ENCODE data around the gene OSGIN1.

Gene OSGIN1

DNA sequence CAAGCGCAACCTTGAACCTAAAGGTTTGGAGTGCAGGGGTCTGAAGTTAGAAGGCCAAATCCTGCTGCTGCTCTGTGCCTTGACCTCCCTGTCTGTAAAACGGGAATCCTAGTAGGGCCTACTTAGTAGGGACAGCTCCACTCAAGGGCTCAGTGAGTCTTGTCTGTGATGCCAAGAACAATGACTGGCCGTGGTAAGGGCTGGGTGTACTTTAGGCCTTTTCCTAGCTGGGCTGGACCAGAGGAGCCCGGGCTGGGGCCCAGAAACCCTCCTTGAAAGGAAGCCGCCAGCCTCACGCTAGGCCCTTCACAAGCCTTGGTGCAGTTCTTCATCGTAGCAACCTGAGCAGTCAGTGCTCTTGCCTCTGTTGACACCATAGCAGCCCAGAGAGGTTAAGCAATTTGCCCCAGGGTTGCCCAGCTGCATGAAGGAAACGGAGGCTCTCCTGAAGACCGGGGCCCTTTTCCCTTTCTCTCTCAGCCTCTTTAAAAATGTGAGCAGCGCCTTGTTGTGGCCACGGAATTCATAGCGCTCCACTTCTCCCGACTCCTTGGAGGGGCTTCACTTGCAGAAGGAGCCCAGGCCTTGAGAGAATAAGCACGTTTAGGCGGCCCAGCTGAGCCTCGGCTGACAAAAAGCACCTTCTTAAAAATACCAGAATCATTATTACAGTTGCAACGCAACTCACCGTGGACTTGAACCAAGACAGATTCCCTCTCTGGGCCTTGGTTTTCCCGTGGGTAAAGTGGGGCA, 19.4 kb downstream of the OSGIN1 start:
- DNase-seq (ENCODE audit: low read depth, low spot score), result no peak

DNA sequence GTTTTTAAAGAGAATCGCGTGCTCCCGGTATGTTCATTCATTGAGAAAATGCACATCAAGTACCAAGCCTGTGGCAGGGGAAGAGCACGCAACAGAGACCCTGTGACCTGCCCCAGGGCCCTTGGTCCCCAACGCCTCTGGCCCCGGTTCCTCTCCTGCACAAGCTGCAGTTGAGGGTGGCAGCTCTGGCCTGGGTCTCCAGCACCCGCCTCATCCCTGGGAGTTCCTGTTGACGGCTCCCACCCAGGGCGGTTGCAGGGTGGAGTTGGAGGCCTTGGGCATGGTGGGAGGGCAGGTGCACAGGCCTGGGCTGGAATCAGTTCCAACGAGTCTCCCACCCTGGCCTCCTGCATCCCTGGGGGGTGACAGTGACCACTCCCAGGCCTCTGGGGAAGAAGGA, 20.0 kb downstream of the OSGIN1 start:
- no peak for DNase-seq (ENCODE audit: low read depth, low spot score)

- no peak for DNase-seq (ENCODE audit: low read depth, low spot score)
Measured at GRCh38 chr16:83973581-83974385, 20.7 kb downstream of the OSGIN1 start.

- no peak for DNase-seq (ENCODE audit: low read depth, low spot score)
Measured at GRCh38 chr16:83974475-83974874, 21.4 kb downstream of the OSGIN1 start.

GRCh38 chr16:83975590-83976260, 22.7 kb downstream of the OSGIN1 start:
- no peak for DNase-seq (ENCODE audit: low read depth, low spot score)

DNA sequence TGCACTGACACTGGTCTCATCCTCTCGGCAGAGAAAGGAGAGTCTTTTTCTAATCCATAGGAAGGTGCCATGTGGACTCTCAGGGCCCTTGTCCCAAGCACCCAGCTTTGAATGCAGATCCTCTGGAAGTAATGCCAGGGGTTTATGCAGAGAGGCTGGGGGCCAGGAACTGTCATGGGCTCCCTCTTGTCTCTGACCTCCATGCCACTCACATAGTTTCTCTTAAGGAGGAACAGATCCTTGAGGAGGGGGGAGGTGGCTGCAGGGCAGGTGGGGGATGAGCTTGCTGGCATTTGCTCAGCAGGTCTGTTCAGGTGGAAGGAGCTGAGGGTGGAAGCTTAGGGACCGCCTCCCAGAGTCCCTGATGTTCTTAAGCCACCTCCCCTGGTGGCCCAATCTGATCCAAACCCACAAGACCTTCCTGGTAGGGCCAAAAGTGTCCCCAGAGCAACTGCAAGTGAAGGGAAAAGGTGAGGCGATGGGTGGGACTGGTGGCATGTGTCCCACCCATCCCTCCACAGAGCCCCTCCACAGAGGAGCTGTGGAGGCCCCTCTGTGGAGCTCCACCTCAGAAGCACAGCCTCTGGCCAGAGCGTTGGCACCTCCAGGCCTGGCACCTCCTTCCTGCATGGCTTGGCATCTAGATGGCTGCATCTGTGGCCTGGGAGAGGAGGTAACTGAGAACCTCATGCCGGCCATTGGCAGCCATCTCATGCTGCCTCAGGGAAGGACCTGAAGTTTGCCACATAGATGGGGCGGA, 24.2 kb downstream of the OSGIN1 start:
- DNase-seq (ENCODE audit: low read depth, low spot score), result no peak

DNA sequence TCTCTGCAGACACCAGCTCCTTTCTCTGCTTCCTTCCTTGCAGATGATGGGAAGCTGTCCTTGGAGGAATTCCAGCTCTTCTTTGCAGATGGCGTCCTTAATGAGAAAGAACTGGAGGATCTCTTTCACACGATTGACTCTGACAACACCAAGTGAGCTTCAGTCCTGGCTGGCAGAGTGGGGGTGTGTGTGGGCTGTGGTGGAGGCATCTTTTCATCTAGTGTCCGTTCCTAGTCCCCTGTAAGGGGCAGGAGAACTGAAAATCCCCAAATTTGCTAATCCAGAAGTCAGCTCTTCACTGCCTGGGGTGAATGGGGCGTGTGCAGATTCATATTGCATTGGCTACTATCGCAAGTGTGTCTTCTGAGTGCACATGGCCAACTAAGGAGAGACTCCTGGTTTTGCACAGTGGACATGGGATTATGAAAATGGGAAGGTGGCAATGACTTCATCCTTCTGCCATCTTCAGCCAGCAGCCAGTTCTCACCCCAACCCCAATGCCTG, 25.4 kb downstream of the OSGIN1 start:
- no peak for DNase-seq (ENCODE audit: low read depth, low spot score)

DNA sequence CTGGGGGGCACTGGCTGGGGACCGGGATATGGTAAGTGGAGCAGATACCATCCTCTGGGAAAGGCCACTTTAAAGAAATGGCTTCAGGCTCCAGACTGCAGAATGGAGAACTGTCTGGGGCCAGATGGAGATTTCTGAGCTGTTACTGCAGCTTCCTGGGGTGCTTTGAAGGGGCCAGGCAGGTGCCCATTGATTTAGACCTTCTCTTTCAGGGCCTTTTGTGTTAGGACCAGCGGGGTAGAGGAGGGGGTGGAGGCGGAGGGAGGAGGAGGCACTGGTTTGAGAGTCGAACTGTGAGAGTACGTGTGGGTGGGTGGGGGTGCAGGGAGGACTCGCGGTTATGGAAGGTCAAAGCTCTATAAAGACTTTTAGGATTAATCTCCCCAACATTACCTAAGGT, 26.4 kb downstream of the OSGIN1 start:
- no peak for DNase-seq (ENCODE audit: low read depth, low spot score)

GRCh38 chr16:83980794-83981193, 27.8 kb downstream of the OSGIN1 start:
- no peak for DNase-seq (ENCODE audit: low read depth, low spot score)

DNA sequence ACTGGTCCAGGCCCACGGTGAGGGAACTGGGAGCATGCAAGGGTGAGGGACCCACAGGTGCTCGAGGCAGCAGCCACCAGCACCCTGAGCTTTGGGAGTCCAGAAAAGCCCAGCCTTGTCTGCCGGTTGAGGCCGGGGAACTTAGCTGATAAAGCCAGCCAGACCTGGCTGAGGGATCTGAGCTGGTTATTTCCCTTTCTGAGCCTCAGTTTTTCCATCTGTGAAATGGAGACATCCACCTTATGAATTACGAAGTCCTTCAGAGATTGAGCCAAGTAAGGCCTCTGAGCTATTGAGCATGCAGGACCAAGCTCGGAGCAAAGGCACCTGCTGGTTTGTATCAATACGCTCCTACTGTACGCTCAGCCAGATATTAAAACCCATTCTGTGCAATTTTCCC, 28.8 kb downstream of the OSGIN1 start:
- no peak for DNase-seq (ENCODE audit: low read depth, low spot score)

- DNase-seq (ENCODE audit: low read depth, low spot score), result no peak
Measured at GRCh38 chr16:83983491-83983890, 30.5 kb downstream of the OSGIN1 start.

GRCh38 chr16:83989300-83989699, 36.3 kb downstream of the OSGIN1 start:
- DNase-seq (ENCODE audit: low read depth, low spot score), result no peak

- no peak for DNase-seq (ENCODE audit: low read depth, low spot score)
Measured at GRCh38 chr16:83990492-83990891, 37.5 kb downstream of the OSGIN1 start.

- no peak for DNase-seq (ENCODE audit: low read depth, low spot score)
Measured at GRCh38 chr16:83992624-83993023, 39.6 kb downstream of the OSGIN1 start.

GRCh38 chr16:83994087-83994486, 41.0 kb downstream of the OSGIN1 start:
- DNase-seq (ENCODE audit: low read depth, low spot score), result no peak

GRCh38 chr16:83994703-83995102, 41.7 kb downstream of the OSGIN1 start:
- no peak for DNase-seq (ENCODE audit: low read depth, low spot score)

DNA sequence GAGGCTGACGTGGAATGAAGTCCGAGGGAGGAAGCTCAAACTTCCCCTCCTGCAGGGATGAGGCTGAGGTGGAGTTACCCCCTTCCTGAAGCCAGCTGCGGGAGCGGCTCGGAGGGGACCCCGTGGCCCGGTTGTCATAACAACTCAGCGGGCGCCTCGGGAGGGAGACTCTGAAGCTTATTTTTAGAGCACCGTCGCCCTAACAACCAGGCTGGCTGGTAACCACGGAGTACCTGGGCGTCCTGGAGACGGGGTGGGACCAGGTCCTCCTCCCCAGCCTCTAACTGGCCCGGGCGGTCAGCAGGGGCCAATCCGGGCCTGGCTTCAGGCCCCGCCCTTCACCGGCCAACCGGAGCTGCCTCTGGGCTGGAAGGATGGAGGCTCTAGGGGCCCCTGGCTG, 42.7 kb downstream of the OSGIN1 start:
- peak; percentile 57 for DNase-seq (ENCODE audit: low read depth, low spot score)

DNA sequence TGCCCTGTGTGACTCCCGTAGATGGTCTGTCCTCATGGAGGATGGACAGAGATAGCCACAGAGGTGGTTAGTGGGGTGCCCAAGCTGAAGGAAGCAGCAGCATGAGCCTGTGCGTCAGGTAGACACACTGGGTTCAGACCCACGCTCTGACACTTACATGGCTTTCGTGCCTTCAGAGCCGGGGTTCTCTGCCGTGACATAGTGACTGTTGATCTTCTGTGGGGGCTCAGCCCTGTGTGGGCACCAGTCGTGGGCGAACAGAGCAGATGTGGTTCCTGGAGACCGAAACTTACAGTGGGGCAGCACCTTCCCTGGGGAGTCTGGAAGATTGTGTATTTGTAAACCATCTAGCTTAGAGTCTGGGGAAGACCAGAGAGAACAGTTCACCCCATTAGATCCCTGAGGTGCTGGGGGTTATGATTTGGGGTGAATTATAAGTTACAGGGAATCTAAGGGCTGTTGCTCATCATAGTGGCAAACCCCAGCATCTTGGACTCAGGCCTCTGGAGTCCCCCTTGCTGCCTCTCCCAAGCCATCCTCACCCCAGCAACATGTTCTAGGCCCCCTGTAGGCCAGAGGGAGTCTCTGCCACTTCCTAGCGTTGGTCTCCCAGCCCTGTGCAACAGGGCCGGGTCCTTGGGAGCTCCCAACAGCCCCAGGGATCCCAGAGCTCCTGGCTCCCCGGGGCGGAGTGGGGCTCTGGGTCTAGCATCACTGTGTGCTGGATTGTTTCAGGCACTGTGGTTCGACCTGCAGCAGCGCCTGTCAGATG, 43.6 kb downstream of the OSGIN1 start:
- DNase-seq (ENCODE audit: low read depth, low spot score), result no peak

- DNase-seq (ENCODE audit: low read depth, low spot score), result no peak
Measured at GRCh38 chr16:83998091-83998490, 45.1 kb downstream of the OSGIN1 start.

GRCh38 chr16:84000989-84001642, 48.1 kb downstream of the OSGIN1 start:
- no peak for DNase-seq (ENCODE audit: low read depth, low spot score)

Measured in smooth muscle cell of the brain vasculature (primary cell).